Left ventricle myocardium inferior (tissue), 1 donor: ENCODE data around the gene RPH3AL. TPM values are rescaled to one million over a fixed set of nuclear protein-coding genes. Genes with fewer than 3 reads are reported as not detected.

ENCODE experiments used
- DNase-seq: peaks from one replicate; pipeline ENCODE4 v3.0.0-alpha.2; 2020
- H3K27ac ChIP-seq: fragments of 200-600 bp; replicated peaks from 2 replicates; pipeline ENCODE4 v1.8.0; 2021
- H3K27me3 ChIP-seq: fragments of 200-600 bp; 2 replicates; pipeline ENCODE4 v1.8.0; 2021; ENCODE audit warnings: low read depth
- H3K36me3 ChIP-seq: fragments of 200-600 bp; 2 replicates; pipeline ENCODE4 v1.8.0; 2021
- H3K4me1 ChIP-seq: fragments of 200-600 bp; 2 replicates; pipeline ENCODE4 v1.8.0; 2021
- H3K4me3 ChIP-seq: fragments of 200-600 bp; 2 replicates; pipeline ENCODE4 v1.8.0; 2021; ENCODE audit warnings: mild to moderate bottlenecking, moderate library complexity
- H3K9me3 ChIP-seq: fragments of 200-600 bp; replicated peaks from 2 replicates; pipeline ENCODE4 v1.8.0; 2021
- CTCF ChIP-seq: fragments of 200-600 bp; IDR thresholded peaks from 2 replicates; pipeline ENCODE4 v1.8.0; 2021; ENCODE audit warnings: antibody characterized with exemption, mild to moderate bottlenecking, borderline replicate concordance
- intact Hi-C: fragments of 100-400 bp; cut with micrococcal nuclease; formaldehyde crosslinking; loops from one replicate; pipeline ENCODE4 v1.11.0; 2022
- total RNA-seq: library from RNA; stranded (reverse); fragmentation: NEBNext Ultra II Directional; extraction: Animal tissue kit (Norgen Biotek cat#: 25700); gene quantifications from one replicate; pipeline ENCODE4 v1.2.1, GENCODE V29; 2021
- donor health status: DM: no; HTN: yes; CAD: no; lungs with severe emphysema.

Gene RPH3AL
- total RNA-seq, 1 donor from 2014 or later, result 4.0 TPM

GRCh38 chr17:250487-251300 is 101.9 kb downstream of the RPH3AL start:
- Histone ChIP-seq H3K27me3 (peaks cover 8% of the 10 kb centered on the region), H3K9me3 (no peaks in the 10 kb centered on the region), H3K27ac (no peak overlapping the region), H3K4me3 (no peak overlapping the region), H3K4me1 (no peaks in the 10 kb centered on the region), H3K36me3 (no peaks in the 10 kb centered on the region)
- DNase-seq, result peak; percentile 4
- no peak for TF ChIP-seq CTCF
- intact Hi-C loops, result no loop called here

- H3K27me3 ChIP-seq, result peaks cover 8% of the 10 kb centered on the region
- TF ChIP-seq CTCF, result no peak
- peak; percentile 6 for DNase-seq
- no peak overlapping the region for H3K27ac ChIP-seq
- H3K36me3 ChIP-seq, result no peaks in the 10 kb centered on the region
- H3K4me3 ChIP-seq, result no peak overlapping the region
- H3K4me1 ChIP-seq, result no peaks in the 10 kb centered on the region
- intact Hi-C loops, result no loop called here
- no peaks in the 10 kb centered on the region for H3K9me3 ChIP-seq
Measured at GRCh38 chr17:249236-249993, 103.2 kb downstream of the RPH3AL start.

GRCh38 chr17:248337-249235 is 104.0 kb downstream of the RPH3AL start:
- intact Hi-C loops, result no loop called here
- Histone ChIP-seq H3K27me3 (peaks cover 8% of the 10 kb centered on the region), H3K27ac (no peak overlapping the region), H3K4me1 (no peaks in the 10 kb centered on the region), H3K4me3 (no peak overlapping the region), H3K9me3 (no peaks in the 10 kb centered on the region), H3K36me3 (no peaks in the 10 kb centered on the region)
- peak; percentile 3 for DNase-seq
- no peak for TF ChIP-seq CTCF

GRCh38 chr17:247767-248166 is 104.8 kb downstream of the RPH3AL start:
- Histone ChIP-seq H3K4me3 (no peak overlapping the region), H3K9me3 (no peaks in the 10 kb centered on the region), H3K4me1 (no peaks in the 10 kb centered on the region), H3K27me3 (peaks cover 8% of the 10 kb centered on the region), H3K27ac (no peak overlapping the region), H3K36me3 (no peaks in the 10 kb centered on the region)
- TF ChIP-seq CTCF, result no peak
- intact Hi-C loops, result no loop called here
- DNase-seq, result peak; percentile 11

GRCh38 chr17:246851-247421 is 105.7 kb downstream of the RPH3AL start:
- no peaks in the 10 kb centered on the region for H3K4me1 ChIP-seq
- DNase-seq, result peak; percentile 9
- H3K9me3 ChIP-seq, result no peaks in the 10 kb centered on the region
- H3K27ac ChIP-seq, result no peak overlapping the region
- peaks cover 8% of the 10 kb centered on the region for H3K27me3 ChIP-seq
- no peak overlapping the region for H3K4me3 ChIP-seq
- no peaks in the 10 kb centered on the region for H3K36me3 ChIP-seq
- no peak for TF ChIP-seq CTCF
- intact Hi-C loops, result no loop called here
